Lower leg skin (tissue), 4 donors: ENCODE results near the gene A4GALT. TPM values are rescaled to one million over a fixed set of nuclear protein-coding genes. Genes with fewer than 3 reads are reported as not detected.
A peak's percentile ranks its signal among the peaks of the same experiment; 100 is the strongest.
"Not testable (repeated sequence)": the region's sequence is repeated elsewhere in the genome, so short reads cannot be mapped to it uniquely, and the experiment has no call there.

ENCODE experiments used
- DNase-seq, 2 donors: peaks; one replicate each; pipeline ENCODE4 v3.0.0-alpha.2; 2019; ENCODE audit warnings: low spot score in 2 of 2
- H3K4me3 ChIP-seq: fragments of 200-600 bp; sonication (generic); 2 replicates; pipeline ENCODE4 v1.5.1; 2017; ENCODE audit warnings: mild to moderate bottlenecking, low read depth; ENCODE audit not compliant: poor library complexity, severe bottlenecking
- CTCF ChIP-seq, 3 donors: fragments of 450-650 bp; IDR thresholded peaks; one replicate each; pipeline ENCODE4 v1.5.1; 2016; ENCODE audit warnings: antibody characterized with exemption in 3 of 3, mild to moderate bottlenecking in 3 of 3, moderate library complexity in 2 of 3
- POLR2A ChIP-seq, 2 donors: fragments of 450-650 bp; IDR thresholded peaks; one replicate each; pipeline ENCODE4 v1.6.1; 2016 to 2017; ENCODE audit warnings: antibody characterized with exemption in 2 of 2, mild to moderate bottlenecking in 1 of 2, moderate library complexity in 1 of 2
- WGBS, 2 donors: methylation state at CpG; one replicate each; pipeline ENCODE4 v1.1.5; 2018; 5-methylcytosine and 5-hydroxymethylcytosine counted together
- intact Hi-C: fragments of 100-400 bp; cut with DNase I; formaldehyde crosslinking; loops from one replicate; pipeline ENCODE4 v1.15.0; 2023; ENCODE audit warnings: low total_unique reads
- total RNA-seq, 4 donors: library from RNA; depleted of rRNA; stranded (reverse); fragments of >200 nt; gene quantifications; one replicate each; pipeline ENCODE4 v1.1.0, GENCODE V29; 2016

Gene A4GALT
- total RNA-seq, 4 donors from 2014 or later = 4.5 to 20.1 (median 10.9) TPM

- H3K4me3 ChIP-seq = no peak overlapping the region
- intact Hi-C loops = no loop called here
- 11 to 16% methylated on average over 9 of the region's 9 CpGs for WGBS, 2 donors
- no peak for TF ChIP-seq CTCF (IDR thresholded peaks at IDR 0.05)
- no peak for TF ChIP-seq POLR2A (IDR thresholded peaks at IDR 0.05)
- peak; percentile 86 to 96 for DNase-seq
Observed at GRCh38 chr22:42743501-42743991, 22.9 kb upstream of the A4GALT start.

GRCh38 chr22:42742940-42743339 is 22.3 kb upstream of the A4GALT start:
- 63 to 76% methylated on average over 7 to 8 of the region's 8 CpGs for WGBS, 2 donors
- H3K4me3 ChIP-seq = no peak overlapping the region
- TF ChIP-seq CTCF (IDR thresholded peaks at IDR 0.05) (no peak), POLR2A (IDR thresholded peaks at IDR 0.05) (no peak)
- DNase-seq = no peak
- intact Hi-C loops = no loop called here

- WGBS, 2 donors = 68 to 83% methylated on average over 5 of the region's 5 CpGs
- DNase-seq, H3K4me3 ChIP-seq, intact Hi-C loops: not testable (repeated sequence)
Observed at GRCh38 chr22:42740320-42740719, 19.6 kb upstream of the A4GALT start.

GRCh38 chr22:42734406-42734805 is 13.7 kb upstream of the A4GALT start:
- DNase-seq = no peak
- intact Hi-C loops = no loop called here
- WGBS, 2 donors = 71 to 74% methylated on average over 6 of the region's 6 CpGs
- TF ChIP-seq CTCF (IDR thresholded peaks at IDR 0.05) (no peak), POLR2A (IDR thresholded peaks at IDR 0.05) (no peak)
- no peak overlapping the region for H3K4me3 ChIP-seq

- WGBS, 2 donors = 91 to 93% methylated on average over 3 of the region's 3 CpGs
- DNase-seq, H3K4me3 ChIP-seq, intact Hi-C loops: not testable (repeated sequence)
Observed at GRCh38 chr22:42733394-42733793, 12.7 kb upstream of the A4GALT start.

- intact Hi-C loops = no loop called here
- no peak for DNase-seq
- no peak overlapping the region for H3K4me3 ChIP-seq
- WGBS, 2 donors = 74% methylated on average over 6 of the region's 6 CpGs
- TF ChIP-seq CTCF (IDR thresholded peaks at IDR 0.05) = no peak
- TF ChIP-seq POLR2A (IDR thresholded peaks at IDR 0.05) = no peak
Observed at GRCh38 chr22:42732081-42732480, 11.4 kb upstream of the A4GALT start.

GRCh38 chr22:42726811-42727210 is 6.1 kb upstream of the A4GALT start:
- DNase-seq = no peak
- WGBS, 2 donors = 71 to 81% methylated on average over 6 of the region's 6 CpGs
- TF ChIP-seq POLR2A (IDR thresholded peaks at IDR 0.05) (no peak), CTCF (IDR thresholded peaks at IDR 0.05) (no peak)
- H3K4me3 ChIP-seq = no peak overlapping the region
- intact Hi-C loops = no loop called here
